Endothelial cell (in vitro differentiated cells): Measurements from ENCODE around the gene TEPSIN. TPM values are rescaled to one million over a fixed set of nuclear protein-coding genes. Genes with fewer than 3 reads are reported as not detected.

ENCODE experiments used
- total RNA-seq: library from RNA; stranded (reverse); fragmentation: NEBNext Ultra II Directional; extraction: Animal tissue kit (Norgen Biotek cat#: 25700); gene quantifications from one replicate; pipeline ENCODE4 v1.2.1, GENCODE V29; 2021; ENCODE audit not compliant: unreplicated experiment

Gene TEPSIN
- total RNA-seq, 1 donor from 2014 or later, result 43.8 TPM

Other genes with a start within 250 kb of the TEPSIN start
- gene CHMP6, start 247.2 kb downstream of the TEPSIN start, total RNA-seq, result 34.3 TPM
- gene BAIAP2, start 203.9 kb downstream of the TEPSIN start, total RNA-seq, result 67.8 TPM
- not detected for gene PVALEF, start 73.5 kb downstream of the TEPSIN start, total RNA-seq
- 7.7 TPM for gene AATK, start 72.8 kb downstream of the TEPSIN start, total RNA-seq
- gene CEP131, start 16.1 kb downstream of the TEPSIN start, total RNA-seq, result 21.1 TPM
- gene NDUFAF8, start 263 bp upstream of the TEPSIN start, total RNA-seq, result 31.2 TPM
- 57.2 TPM for gene SLC38A10, start 56.3 kb upstream of the TEPSIN start, total RNA-seq
- gene BAHCC1, start 156.4 kb upstream of the TEPSIN start, total RNA-seq, result 10.7 TPM